Tibial nerve (tissue), 3 donors: ENCODE data around the gene CTNNA3.

Source experiments
- POLR2A ChIP-seq, 2 donors: fragments of 450-650 bp; IDR thresholded peaks; one replicate each; pipeline ENCODE4 v1.6.1; 2017; ENCODE audit warnings: antibody characterized with exemption in 2 of 2, mild to moderate bottlenecking in 2 of 2, moderate library complexity in 2 of 2
- TF ChIP-seq, protein P1 (sequence below), 5 experiments: fragments of 200-600 bp in 3 of 5; fragments of 450-650 bp in 2 of 5; sonication (generic) in 3 of 5; IDR thresholded peaks; one replicate each; pipeline ENCODE4 v1.5.1; 2016 to 2019; ENCODE audit warnings: antibody characterized with exemption in 5 of 5, mild to moderate bottlenecking in 3 of 5, moderate library complexity in 2 of 5

DNA sequence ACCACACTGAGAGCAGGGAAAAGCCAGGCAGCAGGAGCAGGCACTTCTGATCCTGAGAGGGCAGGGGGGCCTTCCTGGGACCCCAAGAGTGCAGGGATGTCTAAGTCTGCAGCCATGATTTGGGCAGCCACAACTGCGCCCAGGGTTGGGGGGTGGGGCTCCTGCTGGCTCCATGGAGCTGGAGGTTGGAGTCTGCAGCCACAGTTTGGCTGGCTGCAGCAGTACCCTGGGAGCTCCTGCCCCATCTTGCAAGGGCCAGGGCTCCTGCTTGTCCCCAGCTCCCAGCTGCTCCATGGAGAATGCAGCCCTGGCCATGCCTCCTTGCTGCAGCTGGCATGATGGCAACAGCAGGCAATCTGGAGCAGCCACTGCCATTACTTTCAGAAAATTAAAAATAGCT, 1449.8 kb downstream of the CTNNA3 start:
- TF ChIP-seq POLR2A (IDR thresholded peaks at IDR 0.05): no peak
- TF ChIP-seq, protein P1, sequence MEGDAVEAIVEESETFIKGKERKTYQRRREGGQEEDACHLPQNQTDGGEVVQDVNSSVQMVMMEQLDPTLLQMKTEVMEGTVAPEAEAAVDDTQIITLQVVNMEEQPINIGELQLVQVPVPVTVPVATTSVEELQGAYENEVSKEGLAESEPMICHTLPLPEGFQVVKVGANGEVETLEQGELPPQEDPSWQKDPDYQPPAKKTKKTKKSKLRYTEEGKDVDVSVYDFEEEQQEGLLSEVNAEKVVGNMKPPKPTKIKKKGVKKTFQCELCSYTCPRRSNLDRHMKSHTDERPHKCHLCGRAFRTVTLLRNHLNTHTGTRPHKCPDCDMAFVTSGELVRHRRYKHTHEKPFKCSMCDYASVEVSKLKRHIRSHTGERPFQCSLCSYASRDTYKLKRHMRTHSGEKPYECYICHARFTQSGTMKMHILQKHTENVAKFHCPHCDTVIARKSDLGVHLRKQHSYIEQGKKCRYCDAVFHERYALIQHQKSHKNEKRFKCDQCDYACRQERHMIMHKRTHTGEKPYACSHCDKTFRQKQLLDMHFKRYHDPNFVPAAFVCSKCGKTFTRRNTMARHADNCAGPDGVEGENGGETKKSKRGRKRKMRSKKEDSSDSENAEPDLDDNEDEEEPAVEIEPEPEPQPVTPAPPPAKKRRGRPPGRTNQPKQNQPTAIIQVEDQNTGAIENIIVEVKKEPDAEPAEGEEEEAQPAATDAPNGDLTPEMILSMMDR (IDR thresholded peaks at IDR 0.05): no peak
